ENCODE results near the gene FNDC3B. TPM values are rescaled to one million over a fixed set of nuclear protein-coding genes. Genes with fewer than 3 reads are reported as not detected.

The FNDC3B gene
- total and polyA plus RNA-seq, 7 donors: 16.2 to 93.9 (median 50.3) TPM

GRCh38 chr3:172115787-172116186 is 76.4 kb downstream of the FNDC3B start:
- intact Hi-C loops (cut with DNase I): no loop called here
- no peak for DNase-seq
- H3K4me3 ChIP-seq: no peak overlapping the region
- H3K27me3 ChIP-seq: no peaks in the 10 kb centered on the region
- TF ChIP-seq CTCF (IDR thresholded peaks at IDR 0.05) (no peak), EP300 (IDR thresholded peaks at IDR 0.05) (no peak), POLR2A (IDR thresholded peaks at IDR 0.05) (no peak), POLR2AphosphoS5 (IDR thresholded peaks at IDR 0.05) (no peak)
- H3K4me1 ChIP-seq: peaks cover 0 to 41% (median 14%) of the 10 kb centered on the region in 4 donors
- 81 to 90% methylated on average over 4 of the region's 4 CpGs for WGBS, 2 donors
- H3K36me3 ChIP-seq: peaks cover 0 to 23% (median 5%) of the 10 kb centered on the region in 4 donors
- H3K9me3 ChIP-seq: no peaks in the 10 kb centered on the region
- peak overlapping the region in 1 of 4 donors; percentile 28 for H3K27ac ChIP-seq

- Histone ChIP-seq H3K27ac (no peak overlapping the region), H3K27me3 (no peaks in the 10 kb centered on the region), H3K36me3 (peaks cover 0 to 23% (median 5%) of the 10 kb centered on the region in 4 donors), H3K9me3 (no peaks in the 10 kb centered on the region), H3K4me3 (no peak overlapping the region), H3K4me1 (peaks cover 0 to 47% (median 22%) of the 10 kb centered on the region in 4 donors)
- 78 to 88% methylated on average over 4 of the region's 4 CpGs for WGBS, 2 donors
- intact Hi-C loops (cut with DNase I): no loop called here
- TF ChIP-seq POLR2AphosphoS5 (IDR thresholded peaks at IDR 0.05): no peak
- no peak for TF ChIP-seq CTCF (IDR thresholded peaks at IDR 0.05)
- TF ChIP-seq POLR2A (IDR thresholded peaks at IDR 0.05): no peak
- no peak for TF ChIP-seq EP300 (IDR thresholded peaks at IDR 0.05)
- DNase-seq: no peak
These were observed 78.6 kb downstream of the FNDC3B start for GRCh38 chr3:172118019-172118418.

GRCh38 chr3:172119266-172119969 is 80.0 kb downstream of the FNDC3B start:
- H3K9me3 ChIP-seq: no peaks in the 10 kb centered on the region
- H3K4me1 ChIP-seq: peaks cover 0 to 45% (median 19%) of the 10 kb centered on the region in 4 donors
- intact Hi-C loops (cut with DNase I): no loop called here
- DNase-seq: no peak
- H3K36me3 ChIP-seq: peaks cover 0 to 23% (median 0%) of the 10 kb centered on the region in 4 donors
- H3K4me3 ChIP-seq: no peak overlapping the region
- no peak overlapping the region for H3K27ac ChIP-seq
- H3K27me3 ChIP-seq: no peaks in the 10 kb centered on the region
- 83% methylated on average over 7 of the region's 7 CpGs for WGBS, 2 donors
- TF ChIP-seq POLR2A (IDR thresholded peaks at IDR 0.05) (no peak), EP300 (IDR thresholded peaks at IDR 0.05) (no peak), POLR2AphosphoS5 (IDR thresholded peaks at IDR 0.05) (no peak), CTCF (IDR thresholded peaks at IDR 0.05) (no peak)

GRCh38 chr3:172120912-172121311 is 81.5 kb downstream of the FNDC3B start:
- WGBS, 2 donors: 85 to 96% methylated on average over 6 of the region's 6 CpGs
- H3K27me3 ChIP-seq: no peaks in the 10 kb centered on the region

GRCh38 chr3:172121981-172122380 is 82.6 kb downstream of the FNDC3B start:
- WGBS, 2 donors: 80 to 84% methylated on average over 6 of the region's 6 CpGs
- intact Hi-C loops (cut with DNase I): no loop called here
- peaks cover 0 to 48% (median 36%) of the 10 kb centered on the region in 4 donors for H3K4me1 ChIP-seq
- peaks cover 0 to 8% (median 0%) of the 10 kb centered on the region in 4 donors for H3K36me3 ChIP-seq
- no peak overlapping the region for H3K4me3 ChIP-seq
- no peaks in the 10 kb centered on the region for H3K27me3 ChIP-seq
- TF ChIP-seq EP300 (IDR thresholded peaks at IDR 0.05): no peak
- TF ChIP-seq POLR2A (IDR thresholded peaks at IDR 0.05): no peak
- no peak for TF ChIP-seq POLR2AphosphoS5 (IDR thresholded peaks at IDR 0.05)
- no peaks in the 10 kb centered on the region for H3K9me3 ChIP-seq
- H3K27ac ChIP-seq: peak overlapping the region in 1 of 4 donors; percentile 23
- no peak for DNase-seq

More at GRCh38 chr3:172120912-172121311, 81.5 kb downstream of the FNDC3B start:
- Histone ChIP-seq H3K9me3 (no peaks in the 10 kb centered on the region), H3K36me3 (peaks cover 0 to 18% (median 0%) of the 10 kb centered on the region in 4 donors), H3K27ac (peak overlapping the region in 1 of 4 donors; percentile 23), H3K4me1 (peaks cover 0 to 47% (median 25%) of the 10 kb centered on the region in 4 donors), H3K4me3 (no peak overlapping the region)
- intact Hi-C loops (cut with DNase I): no loop called here
- no peak for DNase-seq
- no peak for TF ChIP-seq EP300 (IDR thresholded peaks at IDR 0.05)
